DMS53 treated with DMSO at 0.1 percent for 48 hours (cell line): ENCODE results near the gene FAIM2.
"Not testable (repeated sequence)": the region's sequence is repeated elsewhere in the genome, so short reads cannot be mapped to it uniquely, and the experiment has no call there.

ENCODE experiments used
- DNase-seq: peaks from one replicate; lab custom pipeline; 2025; ENCODE audit not compliant: unreplicated experiment; lab: John Stamatoyannopoulos, UW

Gene FAIM2

GRCh38 chr12:49881415-49882247 lies 22.1 kb downstream of the FAIM2 start:
- no peak for DNase-seq

DNA sequence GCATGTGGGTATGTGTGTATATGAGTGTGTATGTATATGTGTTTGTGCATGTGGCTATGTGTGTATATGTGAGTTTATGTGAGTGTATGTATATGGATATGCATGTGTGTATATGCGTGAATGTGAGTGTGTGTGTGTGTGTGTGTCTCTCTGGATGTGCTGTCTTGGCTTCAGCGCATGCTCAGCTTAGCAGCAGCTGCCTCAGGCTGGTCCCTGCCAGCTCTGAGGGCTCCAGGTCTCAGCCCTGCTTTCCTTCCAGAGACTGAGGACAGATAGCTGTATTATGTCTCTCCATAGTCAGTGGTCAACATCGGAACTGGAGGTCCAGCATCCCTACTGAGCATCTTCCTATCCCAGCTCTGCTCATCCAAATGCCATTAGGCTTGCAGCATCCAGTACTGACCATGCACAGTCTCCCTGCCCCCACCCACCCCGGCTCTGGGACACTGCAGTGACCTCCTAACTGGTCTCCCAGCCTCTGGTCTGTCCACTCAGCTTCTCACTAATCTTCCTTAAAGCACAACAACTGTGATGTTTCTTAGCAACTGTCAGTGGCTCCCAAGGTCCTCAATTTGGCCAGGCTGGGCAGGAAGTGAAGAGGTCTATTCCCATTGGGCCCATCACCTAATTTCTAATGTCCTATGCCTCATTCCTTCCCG lies 22.8 kb downstream of the FAIM2 start:
- DNase-seq = no peak

- not testable (repeated sequence) for DNase-seq
Measured at GRCh38 chr12:49879065-49879464, 24.6 kb downstream of the FAIM2 start.

DNA sequence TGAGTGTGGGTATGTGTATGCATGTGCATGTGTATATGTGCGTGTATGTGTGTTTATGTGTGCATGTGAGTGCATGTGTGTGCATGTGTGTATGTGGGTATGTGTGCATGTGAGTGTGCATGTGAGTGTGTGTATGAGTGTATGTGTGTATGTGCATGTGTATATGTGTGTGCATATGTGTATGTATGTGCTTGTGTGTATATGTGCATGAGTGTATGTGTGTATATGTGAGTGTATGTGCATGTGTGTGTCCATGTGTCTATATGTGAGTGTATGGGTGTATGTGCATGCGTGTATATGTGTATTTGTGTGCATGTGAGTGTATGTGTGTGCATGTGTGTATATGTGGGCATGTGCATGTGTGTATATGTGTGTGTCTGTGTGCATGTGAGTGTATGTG lies 25.7 kb downstream of the FAIM2 start:
- no peak for DNase-seq

DNA sequence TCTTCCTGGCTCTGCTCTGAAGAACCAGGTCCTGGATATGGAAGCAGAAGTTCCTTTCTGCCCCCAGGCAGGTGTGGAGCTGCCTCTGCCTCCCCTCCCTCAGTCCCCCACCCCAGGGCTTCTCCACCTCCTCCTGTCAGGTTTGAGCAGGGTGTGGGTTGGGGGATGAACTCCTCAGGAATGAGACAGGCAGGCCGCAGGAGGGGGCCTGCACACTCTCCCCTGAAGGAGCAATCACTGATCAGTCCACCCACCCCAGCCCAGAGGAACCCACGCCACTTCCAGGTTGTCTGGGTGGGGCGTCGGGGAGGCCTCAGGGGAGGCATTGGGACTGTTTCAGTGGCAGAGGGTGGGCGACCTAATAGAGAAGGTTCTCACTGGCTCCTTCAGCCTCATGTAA lies 26.6 kb downstream of the FAIM2 start:
- DNase-seq = no peak

- DNase-seq = no peak
Measured at GRCh38 chr12:49876070-49876469, 27.6 kb downstream of the FAIM2 start.

DNA sequence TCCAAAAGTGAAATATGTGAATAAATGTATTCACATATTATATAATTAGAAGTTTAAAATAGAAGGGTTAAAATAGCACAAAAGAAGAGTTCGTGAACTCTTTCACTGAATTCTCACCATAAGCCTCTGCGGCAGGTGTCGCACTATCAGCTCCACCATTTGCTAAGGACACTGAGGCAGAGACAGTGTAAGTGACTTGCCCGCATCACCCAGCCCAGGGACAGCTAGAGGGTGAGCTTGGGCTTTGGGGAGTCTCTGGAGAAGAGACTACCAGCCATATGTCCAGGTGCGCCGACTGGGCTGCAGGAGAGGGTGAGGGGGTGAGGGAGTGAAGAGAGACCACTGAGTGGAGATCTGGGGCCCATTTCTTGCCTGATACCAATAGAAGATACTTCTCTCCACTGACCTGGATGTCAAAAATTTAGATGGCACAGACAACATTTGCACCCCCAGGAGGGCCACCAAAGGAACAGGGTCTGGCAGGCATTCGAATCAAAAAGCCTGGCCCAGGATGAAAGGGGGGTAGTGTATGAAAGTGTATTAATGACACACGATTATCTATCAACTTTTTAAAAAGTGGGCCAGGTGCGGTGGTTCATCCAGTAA lies 28.5 kb downstream of the FAIM2 start:
- no peak for DNase-seq

- no peak for DNase-seq
Measured at GRCh38 chr12:49874142-49874897, 29.4 kb downstream of the FAIM2 start.

GRCh38 chr12:49873361-49873934 lies 30.3 kb downstream of the FAIM2 start:
- no peak for DNase-seq

DNA sequence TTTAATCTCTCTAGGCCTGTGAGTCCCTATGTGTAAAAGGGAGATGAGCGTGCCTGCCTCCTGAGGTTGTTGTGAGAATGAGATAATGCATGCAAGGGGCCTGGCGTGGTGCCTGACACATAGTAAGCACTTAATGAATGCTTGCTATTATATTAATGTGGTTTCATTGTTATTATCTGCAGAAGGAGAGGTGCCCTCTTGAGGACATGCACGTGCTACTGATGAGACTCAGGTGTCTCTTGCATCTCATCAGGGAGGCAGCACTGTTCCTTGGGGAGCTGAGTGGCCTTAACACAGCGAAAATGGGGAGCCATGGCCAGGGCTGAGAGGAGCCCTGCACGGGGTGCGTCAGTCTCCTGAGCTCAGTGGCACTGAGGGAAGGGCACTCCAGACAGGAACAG lies 30.9 kb downstream of the FAIM2 start:
- DNase-seq = no peak

DNA sequence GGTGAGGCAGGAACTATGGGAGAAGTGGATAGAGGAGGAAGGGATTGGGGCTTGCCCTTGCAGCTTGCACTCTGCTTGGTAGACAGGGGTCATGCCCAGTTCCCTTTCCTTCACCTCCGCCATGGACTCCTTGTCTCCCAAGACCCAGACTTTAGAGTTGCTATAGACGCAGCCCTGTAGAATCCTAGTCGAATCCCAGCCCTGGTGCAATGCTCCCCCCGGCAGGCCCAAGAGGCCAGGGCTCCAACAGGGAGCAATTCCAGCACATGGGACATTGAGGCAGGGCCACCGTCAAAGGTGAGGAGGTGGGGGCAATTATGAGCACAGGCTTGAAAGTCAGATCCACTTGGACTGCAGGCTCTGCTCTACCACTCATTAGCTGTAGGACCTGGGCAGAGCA lies 31.3 kb downstream of the FAIM2 start:
- no peak for DNase-seq

- not testable (repeated sequence) for DNase-seq
Measured at GRCh38 chr12:49871811-49872251, 31.9 kb downstream of the FAIM2 start.

DNA sequence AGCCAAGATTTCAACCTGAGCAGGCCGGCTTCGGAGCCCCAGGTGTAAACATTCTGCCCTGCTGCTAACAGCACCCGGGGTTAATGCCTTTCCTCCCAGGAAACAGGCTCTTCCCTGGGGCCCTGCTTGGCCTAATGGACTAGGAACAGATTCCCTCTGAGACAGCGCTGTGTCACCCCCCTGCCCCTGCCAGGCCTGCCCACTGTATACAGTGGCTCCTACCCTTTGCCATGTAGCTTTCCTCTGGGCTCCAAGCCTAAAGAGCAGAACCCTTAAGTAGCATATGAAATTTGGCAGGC lies 32.5 kb downstream of the FAIM2 start:
- DNase-seq = no peak

DNA sequence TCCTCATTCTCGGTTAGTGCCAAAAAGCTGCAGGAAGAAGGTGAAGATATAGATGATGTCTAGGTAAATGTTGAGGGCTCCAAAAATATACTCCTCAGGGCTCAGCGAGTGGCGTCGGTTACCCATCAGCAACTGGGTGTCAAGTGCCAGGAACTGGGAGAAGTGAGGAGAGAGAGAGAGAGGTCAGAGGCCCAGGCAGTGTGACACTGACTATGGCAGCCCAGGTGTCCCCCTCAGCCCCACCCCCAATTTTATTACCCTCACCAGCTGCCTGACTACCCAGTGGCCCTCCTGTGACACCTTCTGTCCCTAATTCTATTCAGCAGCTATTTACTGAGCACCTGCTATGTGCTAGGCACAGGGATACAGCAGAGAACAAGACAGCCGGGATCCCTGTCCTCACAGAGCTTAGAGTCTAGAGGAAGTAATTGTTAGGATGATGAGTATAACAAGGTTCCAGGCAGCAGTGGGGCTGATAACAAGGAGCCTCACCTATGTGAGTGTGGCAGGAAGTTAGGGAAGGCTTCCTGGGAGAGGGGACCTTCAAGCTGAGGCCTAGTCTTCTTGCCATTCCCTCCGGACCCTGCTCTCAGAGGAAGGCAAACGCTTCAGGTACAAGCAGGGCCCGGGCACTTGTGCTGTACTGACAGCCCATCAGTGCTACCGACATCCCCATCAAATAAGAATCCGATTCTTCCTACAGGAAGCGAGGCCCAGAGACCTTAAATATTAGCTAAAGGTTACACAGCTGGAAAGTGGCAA lies 33.0 kb downstream of the FAIM2 start:
- no peak for DNase-seq

GRCh38 chr12:49869816-49870500 lies 33.7 kb downstream of the FAIM2 start:
- DNase-seq = no peak

DNA sequence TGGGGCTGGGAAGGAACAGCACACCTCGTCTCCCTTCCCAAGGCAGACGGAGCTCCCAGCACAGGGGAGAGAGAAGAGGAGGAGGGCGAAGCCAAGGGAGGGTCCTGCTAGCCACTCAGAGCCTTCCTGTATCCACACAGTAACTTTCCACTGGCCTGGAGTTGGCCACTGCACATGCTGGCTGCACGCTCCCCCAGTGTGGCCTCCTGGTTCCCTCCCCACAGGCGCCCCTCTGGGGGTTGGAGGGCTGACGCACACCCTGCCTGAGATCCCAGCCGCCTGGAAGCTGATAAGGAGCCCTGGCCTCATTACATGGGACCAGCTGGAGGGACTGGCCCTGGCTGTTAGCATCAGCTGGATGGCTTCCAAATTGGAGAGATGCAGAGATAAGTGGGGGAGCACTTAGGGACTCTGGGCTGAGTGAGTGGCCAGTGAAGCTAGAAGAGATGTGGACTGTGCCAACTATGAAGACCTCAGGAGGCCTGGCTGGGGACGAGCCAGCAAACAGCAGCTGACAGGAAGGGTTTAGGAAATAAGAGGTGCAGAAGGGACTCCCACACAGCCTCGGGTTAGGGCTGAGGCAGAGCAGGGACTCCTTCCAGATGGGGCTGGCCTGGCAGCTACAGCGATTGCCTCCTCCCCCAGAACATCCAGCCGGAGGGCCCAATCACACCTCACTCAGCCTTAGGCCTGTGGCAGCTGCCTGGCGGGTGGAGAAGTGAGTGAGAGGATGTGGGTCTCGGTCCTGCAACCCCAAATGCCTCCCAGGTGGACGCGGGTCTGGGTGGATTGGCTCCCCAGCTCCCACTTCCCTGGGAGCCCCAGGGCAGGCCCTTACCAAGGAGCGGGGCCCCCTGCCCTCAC lies 34.5 kb downstream of the FAIM2 start:
- DNase-seq = no peak

DNA sequence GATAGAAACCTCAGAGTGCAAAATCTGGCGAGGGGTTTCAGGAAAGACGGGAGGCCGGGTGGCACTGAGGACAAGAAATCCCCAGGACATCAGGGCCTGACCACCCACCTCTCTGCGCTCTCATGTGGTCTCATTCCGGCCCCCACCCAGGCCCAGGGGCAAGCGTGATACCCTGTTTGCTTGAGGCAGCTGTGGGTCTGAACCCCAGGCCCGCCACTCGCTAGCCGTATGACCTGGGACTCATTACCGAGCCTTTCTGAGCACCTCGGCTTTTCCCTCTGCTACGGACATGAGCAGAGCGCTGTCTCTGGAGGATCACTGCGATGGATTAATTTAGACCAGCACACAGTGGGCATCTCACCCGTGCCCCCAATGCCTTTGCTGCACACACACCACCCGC lies 35.3 kb downstream of the FAIM2 start:
- no peak for DNase-seq

- no peak for DNase-seq
Measured at GRCh38 chr12:49867570-49868341, 35.9 kb downstream of the FAIM2 start.
